Neuronal stem cell (in vitro differentiated cells): ENCODE measurements around the gene HOXD4.

Experiments used
- DNase-seq: peaks from one replicate; pipeline ENCODE4 v3.0.0-alpha.2; 2013; ENCODE audit warnings: low spot score
- H2AFZ ChIP-seq: one replicate; pipeline ENCODE4 v1.6.1; 2013; ENCODE audit warnings: mild to moderate bottlenecking, low read length, inconsistent platforms
- H2AK5ac ChIP-seq: 2 replicates; pipeline ENCODE4 v1.6.1; 2013; ENCODE audit warnings: low read depth, mild to moderate bottlenecking, inconsistent platforms, low read length, moderate library complexity, mixed read lengths
- H2BK120ac ChIP-seq: 2 replicates; pipeline ENCODE4 v1.6.1; 2013; ENCODE audit warnings: low read depth, mild to moderate bottlenecking, inconsistent platforms, low read length, moderate library complexity, mixed read lengths
- H2BK12ac ChIP-seq: one replicate; pipeline ENCODE4 v1.6.1; 2013; ENCODE audit warnings: low read length, inconsistent platforms
- H2BK15ac ChIP-seq: 2 replicates; pipeline ENCODE4 v1.6.1; 2013; ENCODE audit warnings: mild to moderate bottlenecking, low read length, inconsistent platforms, mixed read lengths
- H2BK5ac ChIP-seq: one replicate; pipeline ENCODE4 v1.6.1; 2013; ENCODE audit warnings: inconsistent platforms, mild to moderate bottlenecking, low read length, moderate library complexity
- H3K14ac ChIP-seq: one replicate; pipeline ENCODE4 v1.6.1; 2013; ENCODE audit warnings: low read length, inconsistent platforms
- H3K18ac ChIP-seq: 2 replicates; pipeline ENCODE4 v1.6.1; 2013; ENCODE audit warnings: low read length, inconsistent platforms
- H3K23ac ChIP-seq: 2 replicates; pipeline ENCODE4 v1.6.1; 2013; ENCODE audit warnings: low read depth, mild to moderate bottlenecking, mixed read lengths, low read length, inconsistent platforms; ENCODE audit not compliant: poor library complexity
- H3K27ac ChIP-seq: replicated peaks from 3 replicates; pipeline ENCODE4 v1.5.1; 2013; ENCODE audit warnings: low read length, inconsistent platforms
- H3K27me3 ChIP-seq, 3 experiments: 2 replicates each; pipeline ENCODE4 v1.6.1; 2013; ENCODE audit warnings: low read length in 3 of 3, mild to moderate bottlenecking in 2 of 3, inconsistent platforms in 1 of 3, low read depth in 1 of 3, mixed read lengths in 1 of 3, moderate library complexity in 1 of 3; ENCODE audit not compliant: control insufficient read depth in 3 of 3, insufficient read depth in 3 of 3
- H3K36me3 ChIP-seq, 2 donors: replicated peaks in 1 of 2; 2 replicates each; pipeline ENCODE4 v1.6.1; 2013; ENCODE audit warnings: low read length in 2 of 2; ENCODE audit not compliant: control insufficient read depth in 2 of 2, insufficient read depth in 2 of 2
- H3K4ac ChIP-seq: 2 replicates; pipeline ENCODE4 v1.6.1; 2013; ENCODE audit warnings: inconsistent platforms, mild to moderate bottlenecking, low read length, moderate library complexity
- H3K4me1 ChIP-seq, 2 donors: 1 replicate in 1 of 2; 2 replicates in 1 of 2; pipeline ENCODE4 v1.6.1; 2013; ENCODE audit warnings: low read length in 2 of 2, low read depth in 1 of 2; ENCODE audit not compliant: control insufficient read depth in 2 of 2, insufficient read depth in 1 of 2
- H3K4me2 ChIP-seq: one replicate; pipeline ENCODE4 v1.6.1; 2013; ENCODE audit warnings: mild to moderate bottlenecking, low read length, inconsistent platforms; ENCODE audit not compliant: insufficient read depth, poor library complexity, severe bottlenecking
- H3K4me3 ChIP-seq, 2 donors: 2 replicates each; pipeline ENCODE4 v1.5.1; 2013; ENCODE audit warnings: low read length in 2 of 2, mild to moderate bottlenecking in 2 of 2, inconsistent platforms in 1 of 2, moderate library complexity in 1 of 2
- H3K79me1 ChIP-seq: one replicate; pipeline ENCODE4 v1.6.1; 2013; ENCODE audit warnings: low read depth, mild to moderate bottlenecking, inconsistent platforms, low read length, moderate library complexity
- H3K9ac ChIP-seq: one replicate; pipeline ENCODE4 v1.6.1; 2013; ENCODE audit warnings: mild to moderate bottlenecking, low read depth, low read length, inconsistent platforms; ENCODE audit not compliant: poor library complexity
- H3K9me3 ChIP-seq, 2 donors: replicated peaks in 1 of 2; 2 replicates each; pipeline versions ENCODE3 to v1.6.1; 2013; ENCODE audit warnings: low read length in 2 of 2, mild to moderate bottlenecking in 2 of 2, inconsistent platforms in 1 of 2, low read depth in 1 of 2, mixed read lengths in 1 of 2, moderate library complexity in 1 of 2; ENCODE audit not compliant: control insufficient read depth in 2 of 2, insufficient read depth in 1 of 2
- H4K8ac ChIP-seq: one replicate; pipeline ENCODE4 v1.6.1; 2013; ENCODE audit warnings: low read depth, mild to moderate bottlenecking, inconsistent platforms, low read length, moderate library complexity
- H4K91ac ChIP-seq: one replicate; pipeline ENCODE4 v1.6.1; 2013; ENCODE audit warnings: low read length, low read depth, mild to moderate bottlenecking, inconsistent platforms; ENCODE audit not compliant: poor library complexity
- WGBS, 2 donors: extraction: QIAGEN DNeasy Blood & Tissue Kit; methylation state at CpG; one replicate each; pipeline ENCODE4 v1.1.7; 2013; ENCODE audit warnings: missing lambda C conversion rate in 2 of 2, mixed read lengths in 1 of 2; ENCODE audit not compliant: insufficient read length in 2 of 2, insufficient replicate concordance in 1 of 2; ENCODE audit errors: extremely low coverage in 2 of 2; 5-methylcytosine and 5-hydroxymethylcytosine counted together

Gene HOXD4

GRCh38 chr2:176172895-176173566, 21.7 kb downstream of the HOXD4 start:
- no peak overlapping the region for H4K8ac ChIP-seq
- DNase-seq: no peak

GRCh38 chr2:176173567-176174381, 22.4 kb downstream of the HOXD4 start:
- peaks cover 2 to 6% of the 10 kb centered on the region in 2 donors for H3K9me3 ChIP-seq
- H4K91ac ChIP-seq: no peak overlapping the region
- H3K79me1 ChIP-seq: no peaks in the 10 kb centered on the region
- H2AFZ ChIP-seq: no peak overlapping the region
- H3K18ac ChIP-seq: no peak overlapping the region
- H4K8ac ChIP-seq: no peak overlapping the region
- H2AK5ac ChIP-seq: no peak overlapping the region
- H3K4me2 ChIP-seq: no peak overlapping the region
- H3K23ac ChIP-seq: no peak overlapping the region
- H2BK120ac ChIP-seq: no peak overlapping the region
- no peak overlapping the region for H3K4me3 ChIP-seq
- H3K27ac ChIP-seq: no peak overlapping the region
- H3K4ac ChIP-seq: no peak overlapping the region
- H2BK12ac ChIP-seq: no peak overlapping the region
- no peak overlapping the region for H3K9ac ChIP-seq
- H2BK5ac ChIP-seq: no peak overlapping the region
- no peaks in the 10 kb centered on the region for H3K36me3 ChIP-seq
- H3K4me1 ChIP-seq: peaks cover 7 to 13% of the 10 kb centered on the region in 2 donors
- H2BK15ac ChIP-seq: no peak overlapping the region
- H3K14ac ChIP-seq: no peak overlapping the region
- no CpG with 5 or more reads among the region's 7 CpGs for WGBS, 2 donors
- no peak for DNase-seq
- peaks cover 44 to 100% (median 94%) of the 10 kb centered on the region in 3 experiments for H3K27me3 ChIP-seq

More at GRCh38 chr2:176172895-176173566, 21.7 kb downstream of the HOXD4 start:
- Histone ChIP-seq H2BK12ac (no peak overlapping the region), H3K14ac (no peak overlapping the region), H3K27ac (no peak overlapping the region), H3K4me2 (no peak overlapping the region), H2BK120ac (no peak overlapping the region), H3K4me1 (peaks cover 7 to 13% of the 10 kb centered on the region in 2 donors), H3K18ac (no peak overlapping the region), H3K9ac (no peak overlapping the region), H2AK5ac (no peak overlapping the region), H3K23ac (no peak overlapping the region), H2AFZ (no peak overlapping the region), H3K36me3 (no peaks in the 10 kb centered on the region), H3K4ac (no peak overlapping the region), H3K9me3 (peaks cover 2 to 6% of the 10 kb centered on the region in 2 donors), H3K79me1 (no peaks in the 10 kb centered on the region), H3K4me3 (no peak overlapping the region), H2BK5ac (no peak overlapping the region), H2BK15ac (no peak overlapping the region), H3K27me3 (peaks cover 37 to 98% (median 89%) of the 10 kb centered on the region in 3 experiments), H4K91ac (no peak overlapping the region)
- WGBS, 2 donors: no CpG with 5 or more reads among the region's 14 CpGs

GRCh38 chr2:176174382-176174823, 23.1 kb downstream of the HOXD4 start:
- no peak overlapping the region for H2BK12ac ChIP-seq
- H3K4me1 ChIP-seq: peaks cover 7 to 13% of the 10 kb centered on the region in 2 donors
- peak overlapping the region in 1 of 2 donors; percentile 11 for H3K4me3 ChIP-seq
- no peaks in the 10 kb centered on the region for H3K36me3 ChIP-seq
- no peak overlapping the region for H3K23ac ChIP-seq
- H3K14ac ChIP-seq: no peak overlapping the region
- no peak overlapping the region for H2BK120ac ChIP-seq
- H3K79me1 ChIP-seq: no peaks in the 10 kb centered on the region
- peaks cover 2 to 6% of the 10 kb centered on the region in 2 donors for H3K9me3 ChIP-seq
- H3K4ac ChIP-seq: no peak overlapping the region
- no peak overlapping the region for H4K91ac ChIP-seq
- DNase-seq: no peak
- H2BK5ac ChIP-seq: no peak overlapping the region
- H3K18ac ChIP-seq: no peak overlapping the region
- H3K27ac ChIP-seq: no peak overlapping the region
- peaks cover 48 to 100% (median 94%) of the 10 kb centered on the region in 3 experiments for H3K27me3 ChIP-seq
- no peak overlapping the region for H4K8ac ChIP-seq
- WGBS, 2 donors: no CpG with 5 or more reads among the region's 14 CpGs
- peak overlapping the region; percentile 93 for H2AFZ ChIP-seq
- H2AK5ac ChIP-seq: no peak overlapping the region
- no peak overlapping the region for H2BK15ac ChIP-seq
- peak overlapping the region; percentile 51 for H3K4me2 ChIP-seq
- no peak overlapping the region for H3K9ac ChIP-seq
